ENCODE results near the gene ARL15. TPM values are rescaled to one million over a fixed set of nuclear protein-coding genes. Genes with fewer than 3 reads are reported as not detected.

Gene ARL15
- total and polyA plus RNA-seq, 7 experiments from 2014 or later: 9.6 to 17.1 (median 13.6) TPM

- intact Hi-C loops (cut with micrococcal nuclease): no loop called here
- Histone ChIP-seq H3K27me3 (ENCODE audit: control insufficient read depth in 2 of 2, insufficient read depth in 2 of 2, low read length in 2 of 2) (no peaks in the 10 kb centered on the region), H3K4me3 (ENCODE audit: low read length) (no peak overlapping the region), H3K4me1 (ENCODE audit: control insufficient read depth in 2 of 2, insufficient read depth in 2 of 2, low read length in 2 of 2) (no peaks in the 10 kb centered on the region), H3K9me3 (ENCODE audit: control insufficient read depth in 2 of 3, low read length in 3 of 3) (no peaks in the 10 kb centered on the region), H3K36me3 (ENCODE audit: control insufficient read depth in 2 of 3, insufficient read depth in 3 of 3, low read length in 3 of 3) (no peaks in the 10 kb centered on the region), H3K27ac (ENCODE audit: low read depth, low read length) (no peak overlapping the region)
- ChIA-PET CTCF (interaction anchor here (0.6 kb wide), 1 partner anchor 552 kb away, joined by 3 read pairs; the partner anchor contains the start of gene SNX18), POLR2A (no interaction called here)
- DNase-seq (no peak), ATAC-seq (no peak)
- no peaks in the 10 kb centered on the region for H3K4me1 Mint-ChIP-seq
- peaks cover 0 to 10% (median 0%) of the 10 kb centered on the region in 11 donors for H3K9me3 Mint-ChIP-seq
- no peak overlapping the region for H3K27ac Mint-ChIP-seq
- no peaks in the 10 kb centered on the region for H3K27me3 Mint-ChIP-seq
- H3K4me3 Mint-ChIP-seq: no peak overlapping the region
- H3K36me3 Mint-ChIP-seq: peaks cover 0 to 59% (median 39%) of the 10 kb centered on the region in 5 donors
Measured at GRCh38 chr5:53965459-53965858, 344.9 kb downstream of the ARL15 start.

GRCh38 chr5:53963958-53964357 is 346.4 kb downstream of the ARL15 start:
- Mint-ChIP-seq H3K27me3 (no peaks in the 10 kb centered on the region), H3K4me3 (no peak overlapping the region), H3K36me3 (peaks cover 0 to 58% (median 49%) of the 10 kb centered on the region in 5 donors), H3K27ac (no peak overlapping the region), H3K4me1 (no peaks in the 10 kb centered on the region), H3K9me3 (peaks cover 0 to 22% (median 7%) of the 10 kb centered on the region in 11 donors)
- POLR2A ChIA-PET: no interaction called here
- no peak for ATAC-seq
- intact Hi-C loops (cut with micrococcal nuclease): no loop called here
- H3K27ac ChIP-seq (ENCODE audit: low read depth, low read length): no peak overlapping the region
- H3K4me1 ChIP-seq (ENCODE audit: control insufficient read depth in 2 of 2, insufficient read depth in 2 of 2, low read length in 2 of 2): no peaks in the 10 kb centered on the region
- no peaks in the 10 kb centered on the region for H3K36me3 ChIP-seq (ENCODE audit: control insufficient read depth in 2 of 3, insufficient read depth in 3 of 3, low read length in 3 of 3)
- CTCF ChIA-PET: no interaction called here
- no peaks in the 10 kb centered on the region for H3K9me3 ChIP-seq (ENCODE audit: control insufficient read depth in 2 of 3, low read length in 3 of 3)
- no peak for DNase-seq
- H3K27me3 ChIP-seq (ENCODE audit: control insufficient read depth in 2 of 2, insufficient read depth in 2 of 2, low read length in 2 of 2): no peaks in the 10 kb centered on the region
- H3K4me3 ChIP-seq (ENCODE audit: low read length): no peak overlapping the region

- Histone ChIP-seq H3K4me3 (ENCODE audit: low read length) (no peak overlapping the region), H3K36me3 (ENCODE audit: control insufficient read depth in 2 of 3, insufficient read depth in 3 of 3, low read length in 3 of 3) (no peaks in the 10 kb centered on the region), H3K9me3 (ENCODE audit: control insufficient read depth in 2 of 3, low read length in 3 of 3) (peaks cover 0 to 3% (median 0%) of the 10 kb centered on the region in 3 experiments), H3K27ac (ENCODE audit: low read depth, low read length) (no peak overlapping the region), H3K27me3 (ENCODE audit: control insufficient read depth in 2 of 2, insufficient read depth in 2 of 2, low read length in 2 of 2) (no peaks in the 10 kb centered on the region), H3K4me1 (ENCODE audit: control insufficient read depth in 2 of 2, insufficient read depth in 2 of 2, low read length in 2 of 2) (no peaks in the 10 kb centered on the region)
- intact Hi-C loops (cut with micrococcal nuclease): no loop called here
- Mint-ChIP-seq H3K4me3 (no peak overlapping the region), H3K27me3 (no peaks in the 10 kb centered on the region), H3K36me3 (peaks cover 0 to 60% (median 52%) of the 10 kb centered on the region in 5 donors), H3K27ac (no peak overlapping the region), H3K9me3 (peaks cover 4 to 32% (median 13%) of the 10 kb centered on the region in 11 donors), H3K4me1 (no peaks in the 10 kb centered on the region)
- DNase-seq (no peak), ATAC-seq (no peak)
- ChIA-PET POLR2A (no interaction called here), CTCF (interaction anchor here (1.2 kb wide), 1 partner anchor 11 kb away, joined by 5 read pairs; no protein-coding TSS in a partner anchor)
Measured at GRCh38 chr5:53962306-53962705, 348.1 kb downstream of the ARL15 start.

GRCh38 chr5:53956632-53957031 is 353.7 kb downstream of the ARL15 start:
- Mint-ChIP-seq H3K9me3 (peaks cover 9 to 49% (median 23%) of the 10 kb centered on the region in 11 donors), H3K4me3 (no peak overlapping the region), H3K27me3 (no peaks in the 10 kb centered on the region), H3K27ac (no peak overlapping the region), H3K4me1 (peaks cover 0 to 2% (median 0%) of the 10 kb centered on the region in 7 donors), H3K36me3 (peaks cover 7 to 65% (median 52%) of the 10 kb centered on the region in 5 donors)
- Histone ChIP-seq H3K4me3 (ENCODE audit: low read length) (no peak overlapping the region), H3K9me3 (ENCODE audit: control insufficient read depth in 2 of 3, low read length in 3 of 3) (peaks cover 0 to 14% (median 0%) of the 10 kb centered on the region in 3 experiments), H3K36me3 (ENCODE audit: control insufficient read depth in 2 of 3, insufficient read depth in 3 of 3, low read length in 3 of 3) (no peaks in the 10 kb centered on the region), H3K27me3 (ENCODE audit: control insufficient read depth in 2 of 2, insufficient read depth in 2 of 2, low read length in 2 of 2) (no peaks in the 10 kb centered on the region), H3K4me1 (ENCODE audit: control insufficient read depth in 2 of 2, insufficient read depth in 2 of 2, low read length in 2 of 2) (no peaks in the 10 kb centered on the region), H3K27ac (ENCODE audit: low read depth, low read length) (no peak overlapping the region)
- intact Hi-C loops (cut with micrococcal nuclease): no loop called here
- no peak for DNase-seq
- ChIA-PET CTCF (no interaction called here), POLR2A (no interaction called here)
- no peak for ATAC-seq

- peaks cover 9 to 49% (median 23%) of the 10 kb centered on the region in 11 donors for H3K9me3 Mint-ChIP-seq
- no peaks in the 10 kb centered on the region for H3K27me3 Mint-ChIP-seq
- H3K27ac Mint-ChIP-seq: no peak overlapping the region
- intact Hi-C loops (cut with micrococcal nuclease): no loop called here
- ATAC-seq: no peak
- Histone ChIP-seq H3K36me3 (ENCODE audit: control insufficient read depth in 2 of 3, insufficient read depth in 3 of 3, low read length in 3 of 3) (no peaks in the 10 kb centered on the region), H3K27ac (ENCODE audit: low read depth, low read length) (no peak overlapping the region), H3K9me3 (ENCODE audit: control insufficient read depth in 2 of 3, low read length in 3 of 3) (peaks cover 0 to 14% (median 0%) of the 10 kb centered on the region in 3 experiments), H3K4me1 (ENCODE audit: control insufficient read depth in 2 of 2, insufficient read depth in 2 of 2, low read length in 2 of 2) (no peaks in the 10 kb centered on the region), H3K4me3 (ENCODE audit: low read length) (no peak overlapping the region), H3K27me3 (ENCODE audit: control insufficient read depth in 2 of 2, insufficient read depth in 2 of 2, low read length in 2 of 2) (no peaks in the 10 kb centered on the region)
- peaks cover 7 to 65% (median 52%) of the 10 kb centered on the region in 5 donors for H3K36me3 Mint-ChIP-seq
- H3K4me3 Mint-ChIP-seq: no peak overlapping the region
- no peak for DNase-seq
- POLR2A ChIA-PET: no interaction called here
- H3K4me1 Mint-ChIP-seq: peaks cover 0 to 2% (median 0%) of the 10 kb centered on the region in 7 donors
- CTCF ChIA-PET: no interaction called here
Measured at GRCh38 chr5:53956196-53956595, 354.2 kb downstream of the ARL15 start.

GRCh38 chr5:53950621-53951020 is 359.8 kb downstream of the ARL15 start:
- no peaks in the 10 kb centered on the region for H3K36me3 ChIP-seq (ENCODE audit: control insufficient read depth in 2 of 3, insufficient read depth in 3 of 3, low read length in 3 of 3)
- H3K4me1 Mint-ChIP-seq: peaks cover 0 to 2% (median 0%) of the 10 kb centered on the region in 7 donors
- DNase-seq: no peak
- no peaks in the 10 kb centered on the region for H3K27me3 Mint-ChIP-seq
- H3K9me3 Mint-ChIP-seq: peaks cover 0 to 5% (median 0%) of the 10 kb centered on the region in 11 donors
- no peak overlapping the region for H3K4me3 Mint-ChIP-seq
- H3K4me3 ChIP-seq (ENCODE audit: low read length): no peak overlapping the region
- POLR2A ChIA-PET: no interaction called here
- peaks cover 0 to 52% (median 31%) of the 10 kb centered on the region in 5 donors for H3K36me3 Mint-ChIP-seq
- no peak overlapping the region for H3K27ac Mint-ChIP-seq
- intact Hi-C loops (cut with micrococcal nuclease): no loop called here
- CTCF ChIA-PET: no interaction called here
- no peaks in the 10 kb centered on the region for H3K9me3 ChIP-seq (ENCODE audit: control insufficient read depth in 2 of 3, low read length in 3 of 3)
- ATAC-seq: no peak
- H3K27ac ChIP-seq (ENCODE audit: low read depth, low read length): no peak overlapping the region
- H3K4me1 ChIP-seq (ENCODE audit: control insufficient read depth in 2 of 2, insufficient read depth in 2 of 2, low read length in 2 of 2): no peaks in the 10 kb centered on the region
- no peaks in the 10 kb centered on the region for H3K27me3 ChIP-seq (ENCODE audit: control insufficient read depth in 2 of 2, insufficient read depth in 2 of 2, low read length in 2 of 2)

GRCh38 chr5:53948598-53948997 is 361.8 kb downstream of the ARL15 start:
- ChIA-PET POLR2A (no interaction called here), CTCF (no interaction called here)
- H3K27ac ChIP-seq (ENCODE audit: low read depth, low read length): no peak overlapping the region
- H3K9me3 ChIP-seq (ENCODE audit: control insufficient read depth in 2 of 3, low read length in 3 of 3): no peaks in the 10 kb centered on the region
- intact Hi-C loops (cut with micrococcal nuclease): no loop called here
- H3K36me3 ChIP-seq (ENCODE audit: control insufficient read depth in 2 of 3, insufficient read depth in 3 of 3, low read length in 3 of 3): no peaks in the 10 kb centered on the region
- no peak overlapping the region for H3K27ac Mint-ChIP-seq
- no peak overlapping the region for H3K4me3 ChIP-seq (ENCODE audit: low read length)
- DNase-seq (no peak), ATAC-seq (no peak)
- no peak overlapping the region for H3K4me3 Mint-ChIP-seq
- peaks cover 0 to 2% (median 0%) of the 10 kb centered on the region in 7 donors for H3K4me1 Mint-ChIP-seq
- H3K4me1 ChIP-seq (ENCODE audit: control insufficient read depth in 2 of 2, insufficient read depth in 2 of 2, low read length in 2 of 2): no peaks in the 10 kb centered on the region
- H3K27me3 Mint-ChIP-seq: no peaks in the 10 kb centered on the region
- no peaks in the 10 kb centered on the region for H3K27me3 ChIP-seq (ENCODE audit: control insufficient read depth in 2 of 2, insufficient read depth in 2 of 2, low read length in 2 of 2)
- H3K9me3 Mint-ChIP-seq: peaks cover 0 to 5% (median 0%) of the 10 kb centered on the region in 11 donors
- H3K36me3 Mint-ChIP-seq: peaks cover 0 to 58% (median 36%) of the 10 kb centered on the region in 5 donors

Measured in naive thymus-derived CD4-positive, alpha-beta T cell (primary cell).